HEK293 (cell line): Measurements from ENCODE around the gene IGFBP4.

Experiments
- CTCF ChIA-PET: fragments of 350-600 bp; formaldehyde crosslinking; extraction: SDS; loops from one replicate; lab custom pipeline; 2021; ENCODE audit warnings: antibody characterized with exemption; lab: Yijun Ruan, JAX
- POLR2A ChIA-PET: fragments of 300-600 bp; formaldehyde crosslinking; extraction: SDS; loops from one replicate; lab custom pipeline; 2020; ENCODE audit warnings: antibody characterized with exemption, inconsistent platforms; lab: Yijun Ruan, JAX
- H3K27ac ChIP-seq: fragments of 200-500 bp; sonication (Bioruptor generic); 2 replicates; pipeline ENCODE4 v1.5.1; 2014; ENCODE audit warnings: low read depth, low read length, control low read depth, inconsistent platforms; ENCODE audit errors: extremely low read depth
- H3K36me3 ChIP-seq, 2 experiments: fragments of 200-500 bp in 1 of 2; sonication (Bioruptor generic) in 1 of 2; 1 replicate in 1 of 2; 2 replicates in 1 of 2; pipeline ENCODE4 v1.5.1; 2014 to 2017; ENCODE audit warnings: inconsistent platforms in 2 of 2, low read length in 2 of 2; ENCODE audit not compliant: control insufficient read depth in 2 of 2, insufficient read depth in 1 of 2
- H3K4me1 ChIP-seq: fragments of 200-500 bp; sonication (Bioruptor generic); 2 replicates; pipeline ENCODE4 v1.5.1; 2014; ENCODE audit warnings: mild to moderate bottlenecking, low read length, inconsistent platforms; ENCODE audit not compliant: control insufficient read depth, insufficient read depth
- H3K4me3 ChIP-seq: 2 replicates; pipeline ENCODE4 v1.5.1; 2011; ENCODE audit warnings: low read depth, mild to moderate bottlenecking, control low read depth, low read length, moderate library complexity
- H3K9me3 ChIP-seq: fragments of 200-500 bp; sonication (Bioruptor generic); 2 replicates; pipeline ENCODE4 v1.5.1; 2014; ENCODE audit warnings: low read depth, low read length, inconsistent platforms; ENCODE audit not compliant: control insufficient read depth, insufficient read depth
- BCL11B ChIP-seq: fragments of 450-650 bp; formaldehyde crosslinking; IDR thresholded peaks from 2 replicates; pipeline ENCODE4 v1.5.1; 2016; ENCODE audit warnings: low read depth, missing biosample characterization, missing genetic modification characterization
- GLIS1 ChIP-seq: fragments of 450-650 bp; formaldehyde crosslinking; IDR thresholded peaks from 2 replicates; pipeline ENCODE4 v1.5.1; 2016; ENCODE audit warnings: missing biosample characterization, missing genetic modification characterization
- IKZF3 ChIP-seq: fragments of 450-650 bp; IDR thresholded peaks from 2 replicates; pipeline ENCODE4 v1.5.0; 2018; ENCODE audit warnings: missing biosample characterization, mild to moderate bottlenecking, missing genetic modification characterization, moderate library complexity
- KLF9 ChIP-seq: fragments of 450-650 bp; formaldehyde crosslinking; IDR thresholded peaks from 2 replicates; pipeline ENCODE4 v1.5.1; 2016; ENCODE audit warnings: missing biosample characterization, missing genetic modification characterization, low read depth
- PRDM1 ChIP-seq: fragments of 450-650 bp; formaldehyde crosslinking; IDR thresholded peaks from 2 replicates; pipeline ENCODE4; 2016; ENCODE audit warnings: missing biosample characterization, missing genetic modification characterization
- SP2 ChIP-seq: fragments of 450-650 bp; formaldehyde crosslinking; IDR thresholded peaks from 2 replicates; pipeline ENCODE4 v1.5.1; 2016; ENCODE audit warnings: missing biosample characterization, missing genetic modification characterization
- SP7 ChIP-seq: fragments of 450-650 bp; formaldehyde crosslinking; IDR thresholded peaks from 2 replicates; pipeline ENCODE4 v1.5.1; 2016; ENCODE audit warnings: missing biosample characterization, missing genetic modification characterization
- ZIC2 ChIP-seq: fragments of 450-650 bp; formaldehyde crosslinking; IDR thresholded peaks from 2 replicates; pipeline ENCODE4 v1.5.1; 2016; ENCODE audit warnings: missing biosample characterization, missing genetic modification characterization
- ZNF221 ChIP-seq: fragments of 450-650 bp; formaldehyde crosslinking; IDR thresholded peaks from 2 replicates; pipeline ENCODE4 v1.5.1; 2017; ENCODE audit warnings: missing biosample characterization, missing genetic modification characterization, borderline replicate concordance
- ZNF239 ChIP-seq: fragments of 450-650 bp; formaldehyde crosslinking; IDR thresholded peaks from 2 replicates; pipeline ENCODE4 v1.5.1; 2016; ENCODE audit warnings: missing biosample characterization, missing genetic modification characterization
- ZNF600 ChIP-seq: fragments of 450-650 bp; formaldehyde crosslinking; IDR thresholded peaks from 2 replicates; pipeline ENCODE4 v1.5.1; 2016; ENCODE audit warnings: missing biosample characterization, missing genetic modification characterization
- ZNF660 ChIP-seq: fragments of 450-650 bp; IDR thresholded peaks from 2 replicates; pipeline ENCODE4 v1.5.1; 2018; ENCODE audit warnings: missing biosample characterization, mild to moderate bottlenecking, missing genetic modification characterization
- ZXDB ChIP-seq: fragments of 450-650 bp; formaldehyde crosslinking; IDR thresholded peaks from 2 replicates; pipeline ENCODE4 v1.5.1; 2016; ENCODE audit warnings: missing biosample characterization, missing genetic modification characterization
- TF ChIP-seq, protein P1 (sequence below): fragments of 450-650 bp; formaldehyde crosslinking; IDR thresholded peaks from 2 replicates; pipeline ENCODE4; 2016; ENCODE audit warnings: missing biosample characterization, missing genetic modification characterization
- TF ChIP-seq, protein P2 (sequence below): fragments of 450-650 bp; formaldehyde crosslinking; IDR thresholded peaks from 2 replicates; pipeline ENCODE4 v1.5.1; 2016; ENCODE audit warnings: missing biosample characterization, missing genetic modification characterization
- TF ChIP-seq, protein P3 (sequence below): fragments of 450-650 bp; formaldehyde crosslinking; IDR thresholded peaks from 2 replicates; pipeline ENCODE4 v1.5.1; 2017; ENCODE audit warnings: missing biosample characterization, missing genetic modification characterization
- TF ChIP-seq, protein P4 (sequence below): fragments of 450-650 bp; formaldehyde crosslinking; IDR thresholded peaks from 2 replicates; pipeline ENCODE4 v1.5.1; 2016; ENCODE audit warnings: missing biosample characterization, missing genetic modification characterization
- TF ChIP-seq, protein P5 (sequence below): fragments of 450-650 bp; formaldehyde crosslinking; IDR thresholded peaks from 2 replicates; pipeline ENCODE4 v1.5.1; 2016; ENCODE audit warnings: missing biosample characterization, missing genetic modification characterization

Gene IGFBP4

DNA sequence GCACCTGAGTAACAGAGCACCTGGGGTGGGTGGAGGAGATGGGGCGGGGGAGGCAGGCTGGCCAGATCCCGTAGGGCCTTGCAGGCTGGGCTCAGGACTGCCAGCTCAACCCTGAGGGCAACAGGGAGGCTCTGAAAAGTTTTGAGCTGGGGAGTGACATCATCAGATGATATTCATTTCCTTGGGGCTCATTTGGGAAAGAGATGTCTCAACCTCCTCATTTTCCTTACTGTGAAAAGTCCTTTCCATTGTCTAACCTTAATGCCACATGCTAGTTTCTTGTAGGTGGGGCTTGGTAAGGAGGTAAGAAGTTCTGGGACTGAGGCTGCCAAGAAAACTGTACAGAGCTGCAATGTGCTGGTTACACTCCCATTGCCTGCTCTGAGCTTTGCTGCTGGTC, 54.4 kb downstream of the IGFBP4 start (continued):
- TF ChIP-seq, protein P1, sequence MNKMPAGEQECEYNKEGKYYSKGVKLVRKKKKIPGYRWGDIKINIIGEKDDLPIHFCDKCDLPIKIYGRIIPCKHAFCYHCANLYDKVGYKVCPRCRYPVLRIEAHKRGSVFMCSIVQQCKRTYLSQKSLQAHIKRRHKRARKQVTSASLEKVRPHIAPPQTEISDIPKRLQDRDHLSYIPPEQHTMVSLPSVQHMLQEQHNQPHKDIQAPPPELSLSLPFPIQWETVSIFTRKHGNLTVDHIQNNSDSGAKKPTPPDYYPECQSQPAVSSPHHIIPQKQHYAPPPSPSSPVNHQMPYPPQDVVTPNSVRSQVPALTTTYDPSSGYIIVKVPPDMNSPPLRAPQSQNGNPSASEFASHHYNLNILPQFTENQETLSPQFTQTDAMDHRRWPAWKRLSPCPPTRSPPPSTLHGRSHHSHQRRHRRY (tag by site-specific recombination): no peak
- TF ChIP-seq ZXDB: no peak

DNA sequence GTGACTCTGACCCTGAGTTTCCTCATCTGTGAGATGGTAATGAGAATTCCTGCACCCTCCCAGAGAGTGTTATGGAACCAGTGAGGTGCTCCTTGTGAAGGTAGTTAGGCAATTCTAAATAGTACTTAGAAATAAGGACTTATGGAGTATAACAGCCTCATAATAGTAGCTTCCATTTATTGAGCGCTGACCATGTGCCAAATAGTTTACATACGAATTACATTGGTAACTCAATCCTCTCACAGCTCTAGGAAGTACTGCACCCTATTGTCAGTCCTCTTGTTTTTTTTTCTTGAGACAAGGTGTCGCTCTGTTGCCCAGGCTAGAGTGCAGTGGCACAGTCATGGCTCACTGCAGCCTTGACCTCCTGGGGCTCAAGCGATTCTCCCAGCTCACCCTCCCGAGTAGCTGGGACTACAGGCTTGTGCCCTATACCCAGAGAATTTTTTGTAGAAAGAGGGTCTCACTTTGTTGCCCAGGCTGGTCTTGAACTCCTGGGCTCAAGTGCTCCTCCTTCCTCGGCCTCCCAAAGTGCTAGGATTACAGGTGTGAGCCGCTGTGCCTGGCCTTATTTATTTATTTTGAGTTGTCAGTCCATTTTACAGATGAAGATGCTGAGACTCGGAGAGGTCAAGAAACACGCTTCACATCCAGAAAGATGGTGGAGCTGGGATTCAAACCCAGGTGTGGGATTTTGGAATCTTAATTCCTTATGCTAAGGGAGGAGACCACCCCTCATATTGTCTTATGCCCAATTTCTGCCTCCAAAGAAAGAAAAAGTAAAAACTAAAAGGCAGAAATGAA, 55.2 kb downstream of the IGFBP4 start:
- CTCF ChIA-PET: interaction anchor here (0.6 to 5.1 kb wide), 9 partner anchors 12 to 64 kb away, joined by 3 to 33 read pairs (median 5); no protein-coding TSS in a partner anchor
- Histone ChIP-seq H3K36me3 (no peaks in the 10 kb centered on the region), H3K4me3 (no peak overlapping the region), H3K4me1 (no peaks in the 10 kb centered on the region; the same call in 1 of the 2 replicates), H3K9me3 (no peaks in the 10 kb centered on the region), H3K27ac (no peak overlapping the region)
- POLR2A ChIA-PET: interaction anchor here (0.5 to 1.4 kb wide), 7 partner anchors 8 to 133 kb away, joined by 3 to 8 read pairs (median 3); no protein-coding TSS in a partner anchor
- TF ChIP-seq, protein P2, sequence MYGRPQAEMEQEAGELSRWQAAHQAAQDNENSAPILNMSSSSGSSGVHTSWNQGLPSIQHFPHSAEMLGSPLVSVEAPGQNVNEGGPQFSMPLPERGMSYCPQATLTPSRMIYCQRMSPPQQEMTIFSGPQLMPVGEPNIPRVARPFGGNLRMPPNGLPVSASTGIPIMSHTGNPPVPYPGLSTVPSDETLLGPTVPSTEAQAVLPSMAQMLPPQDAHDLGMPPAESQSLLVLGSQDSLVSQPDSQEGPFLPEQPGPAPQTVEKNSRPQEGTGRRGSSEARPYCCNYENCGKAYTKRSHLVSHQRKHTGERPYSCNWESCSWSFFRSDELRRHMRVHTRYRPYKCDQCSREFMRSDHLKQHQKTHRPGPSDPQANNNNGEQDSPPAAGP: peak; percentile 20; the same call in 1 of the 2 replicates
- TF ChIP-seq GLIS1 (tag by site-specific recombination) (0 out of 2 replicates have a peak, but pooled peaks have one; percentile 17), ZNF221 (tag by site-specific recombination) (no peak), ZNF660 (tag by site-specific recombination) (no peak), SP7 (peak; percentile 67), ZNF600 (tag by site-specific recombination) (peak; percentile 25; the same call in 1 of the 2 replicates)
- TF ChIP-seq, protein P3, sequence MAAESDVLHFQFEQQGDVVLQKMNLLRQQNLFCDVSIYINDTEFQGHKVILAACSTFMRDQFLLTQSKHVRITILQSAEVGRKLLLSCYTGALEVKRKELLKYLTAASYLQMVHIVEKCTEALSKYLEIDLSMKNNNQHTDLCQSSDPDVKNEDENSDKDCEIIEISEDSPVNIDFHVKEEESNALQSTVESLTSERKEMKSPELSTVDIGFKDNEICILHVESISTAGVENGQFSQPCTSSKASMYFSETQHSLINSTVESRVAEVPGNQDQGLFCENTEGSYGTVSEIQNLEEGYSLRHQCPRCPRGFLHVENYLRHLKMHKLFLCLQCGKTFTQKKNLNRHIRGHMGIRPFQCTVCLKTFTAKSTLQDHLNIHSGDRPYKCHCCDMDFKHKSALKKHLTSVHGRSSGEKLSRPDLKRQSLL (tag by site-specific recombination): 0 out of 2 replicates have a peak, but pooled peaks have one; percentile 37
- TF ChIP-seq, protein P4, sequence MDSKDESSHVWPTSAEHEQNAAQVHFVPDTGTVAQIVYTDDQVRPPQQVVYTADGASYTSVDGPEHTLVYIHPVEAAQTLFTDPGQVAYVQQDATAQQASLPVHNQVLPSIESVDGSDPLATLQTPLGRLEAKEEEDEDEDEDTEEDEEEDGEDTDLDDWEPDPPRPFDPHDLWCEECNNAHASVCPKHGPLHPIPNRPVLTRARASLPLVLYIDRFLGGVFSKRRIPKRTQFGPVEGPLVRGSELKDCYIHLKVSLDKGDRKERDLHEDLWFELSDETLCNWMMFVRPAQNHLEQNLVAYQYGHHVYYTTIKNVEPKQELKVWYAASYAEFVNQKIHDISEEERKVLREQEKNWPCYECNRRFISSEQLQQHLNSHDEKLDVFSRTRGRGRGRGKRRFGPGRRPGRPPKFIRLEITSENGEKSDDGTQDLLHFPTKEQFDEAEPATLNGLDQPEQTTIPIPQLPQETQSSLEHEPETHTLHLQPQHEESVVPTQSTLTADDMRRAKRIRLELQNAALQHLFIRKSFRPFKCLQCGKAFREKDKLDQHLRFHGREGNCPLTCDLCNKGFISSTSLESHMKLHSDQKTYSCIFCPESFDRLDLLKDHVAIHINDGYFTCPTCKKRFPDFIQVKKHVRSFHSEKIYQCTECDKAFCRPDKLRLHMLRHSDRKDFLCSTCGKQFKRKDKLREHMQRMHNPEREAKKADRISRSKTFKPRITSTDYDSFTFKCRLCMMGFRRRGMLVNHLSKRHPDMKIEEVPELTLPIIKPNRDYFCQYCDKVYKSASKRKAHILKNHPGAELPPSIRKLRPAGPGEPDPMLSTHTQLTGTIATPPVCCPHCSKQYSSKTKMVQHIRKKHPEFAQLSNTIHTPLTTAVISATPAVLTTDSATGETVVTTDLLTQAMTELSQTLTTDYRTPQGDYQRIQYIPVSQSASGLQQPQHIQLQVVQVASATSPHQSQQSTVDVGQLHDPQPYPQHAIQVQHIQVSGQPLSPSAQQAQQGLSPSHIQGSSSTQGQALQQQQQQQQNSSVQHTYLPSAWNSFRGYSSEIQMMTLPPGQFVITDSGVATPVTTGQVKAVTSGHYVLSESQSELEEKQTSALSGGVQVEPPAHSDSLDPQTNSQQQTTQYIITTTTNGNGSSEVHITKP (tag by site-specific recombination): peak; percentile 40; the same call in 1 of the 2 replicates
- TF ChIP-seq, all 188 proteins: peak for 6

DNA sequence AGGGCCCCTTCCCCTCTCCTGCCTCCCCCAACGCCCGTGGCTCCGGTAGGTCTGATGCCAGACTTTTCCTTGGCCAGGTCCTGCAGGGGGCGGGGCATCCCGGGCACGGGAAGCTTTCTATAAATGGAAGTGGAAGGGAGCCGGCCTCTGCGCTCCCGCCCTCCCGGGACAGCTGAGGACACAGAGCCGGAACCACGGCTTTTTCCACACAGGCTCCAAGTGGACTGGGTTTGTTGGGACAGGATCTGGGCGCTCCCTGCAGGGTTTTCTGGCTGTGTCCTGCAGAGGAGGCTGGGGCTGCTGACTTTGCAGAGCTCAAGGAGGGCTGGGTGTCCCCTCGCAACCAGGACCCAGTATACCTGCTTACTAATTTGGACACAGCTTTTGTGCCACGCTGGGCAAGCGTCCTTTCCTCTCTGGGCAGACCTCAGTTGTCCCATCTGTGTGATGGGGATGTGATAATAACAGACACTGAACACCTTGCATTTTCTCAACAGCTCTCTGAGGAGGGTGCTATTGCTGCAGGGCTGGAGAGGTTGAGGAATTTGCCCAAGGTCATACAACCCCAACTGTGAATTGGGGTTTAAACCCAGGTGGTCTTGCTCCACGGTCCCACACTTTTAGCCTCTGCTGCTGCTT, 56.4 kb downstream of the IGFBP4 start:
- H3K4me1 ChIP-seq: no peaks in the 10 kb centered on the region; the same call in 1 of the 2 replicates
- no peaks in the 10 kb centered on the region for H3K9me3 ChIP-seq
- POLR2A ChIA-PET: interaction anchor here (1.0 to 1.2 kb wide), 4 partner anchors 10 to 33 kb away, joined by 3 to 5 read pairs (median 4); no protein-coding TSS in a partner anchor
- CTCF ChIA-PET: interaction anchor here (1.2 to 5.1 kb wide), 5 partner anchors 13 to 61 kb away, joined by 3 to 31 read pairs (median 6); no protein-coding TSS in a partner anchor
- no peak overlapping the region for H3K4me3 ChIP-seq
- H3K27ac ChIP-seq: no peak overlapping the region
- no peaks in the 10 kb centered on the region for H3K36me3 ChIP-seq
- TF ChIP-seq PRDM1 (no peak), IKZF3 (peak; percentile 49; the same call in 1 of the 2 replicates), ZIC2 (tag by site-specific recombination) (no peak), ZNF239 (no peak), SP2 (tag by site-specific recombination) (peak; percentile 21; the same call in 1 of the 2 replicates), KLF9 (tag by site-specific recombination) (peak; percentile 50), BCL11B (no peak)
- TF ChIP-seq, protein P5, sequence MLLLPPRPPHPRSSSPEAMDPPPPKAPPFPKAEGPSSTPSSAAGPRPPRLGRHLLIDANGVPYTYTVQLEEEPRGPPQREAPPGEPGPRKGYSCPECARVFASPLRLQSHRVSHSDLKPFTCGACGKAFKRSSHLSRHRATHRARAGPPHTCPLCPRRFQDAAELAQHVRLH (tag by site-specific recombination): 0 out of 2 replicates have a peak, but pooled peaks have one; percentile 12
